Endothelial cell of umbilical vein (primary cell): ENCODE results near the gene ARHGAP30. TPM values are rescaled to one million over a fixed set of nuclear protein-coding genes. Genes with fewer than 3 reads are reported as not detected.

ENCODE experiments used
- BruUV-seq: library from RNA; stranded (reverse); fragments of 400-500 nt; replicated peaks from 2 replicates; lab custom pipeline; 2021; lab: Mats Ljungman, UMichigan
- CTCF ChIA-PET: fragments of 300-600, 350-600 bp; sonication (Branson Sonifier 250); formaldehyde crosslinking; loops from one replicate; lab custom pipeline; 2021; ENCODE audit warnings: antibody characterized with exemption, inconsistent platforms; lab: Charles Lee
- POLR2A ChIA-PET: fragments of 300-600, 350-600 bp; sonication (Branson Sonifier 250); formaldehyde crosslinking; loops from one replicate; lab custom pipeline; 2021; ENCODE audit warnings: antibody characterized with exemption, inconsistent platforms; lab: Charles Lee
- DNase-seq: peaks from one replicate; pipeline ENCODE4 v3.0.0-alpha.2; 2011; ENCODE audit warnings: low read depth, low spot score
- FAIRE-seq: peaks from 2 replicates; lab custom pipeline; 2011; peaks lifted over from hg19 to GRCh38; lab: Jason Lieb, UNC
- H2AFZ ChIP-seq: 2 replicates; pipeline ENCODE4 v1.6.0; 2012; ENCODE audit warnings: low read depth, low read length, control low read depth, inconsistent platforms
- H3K27ac ChIP-seq: 2 replicates; pipeline ENCODE4 v1.5.1; 2011; ENCODE audit warnings: low read depth, mild to moderate bottlenecking, control low read depth, low read length, moderate library complexity; ENCODE audit not compliant: insufficient read depth
- H3K27me3 ChIP-seq, 2 experiments: 2 replicates each; pipeline versions ENCODE4 v1.6.0 to v1.6.1; 2011; ENCODE audit warnings: low read length in 2 of 2, mixed read lengths in 1 of 2; ENCODE audit not compliant: control insufficient read depth in 2 of 2, insufficient read depth in 2 of 2
- H3K36me3 ChIP-seq, 2 experiments: 2 replicates in 1 of 2; 3 replicates in 1 of 2; pipeline ENCODE4 v1.5.1; 2011; ENCODE audit warnings: low read length in 2 of 2, mild to moderate bottlenecking in 1 of 2, moderate library complexity in 1 of 2; ENCODE audit not compliant: control insufficient read depth in 2 of 2, insufficient read depth in 2 of 2; ENCODE audit errors: extremely low read depth in 1 of 2
- H3K4me1 ChIP-seq: 3 replicates; pipeline ENCODE4 v1.5.1; 2011; ENCODE audit warnings: mild to moderate bottlenecking, low read length; ENCODE audit not compliant: control insufficient read depth, insufficient read depth; ENCODE audit errors: extremely low read depth
- H3K4me2 ChIP-seq: 2 replicates; pipeline ENCODE4 v1.6.1; 2011; ENCODE audit warnings: low read length, control low read depth, mixed read lengths; ENCODE audit not compliant: insufficient read depth
- H3K4me3 ChIP-seq, 3 experiments: fragments of 200-600 bp in 1 of 3; sonication (generic), shearing (Covaris generic) in 1 of 3; replicated peaks in 1 of 3; 2 replicates each; pipeline ENCODE4 v1.5.1; 2011 to 2016; ENCODE audit warnings: control low read depth in 3 of 3, low read length in 3 of 3, mild to moderate bottlenecking in 2 of 3, inconsistent platforms in 1 of 3, low read depth in 1 of 3, moderate library complexity in 1 of 3; ENCODE audit not compliant: insufficient read depth in 1 of 3
- H3K79me2 ChIP-seq: 2 replicates; pipeline ENCODE4 v1.6.0; 2012; ENCODE audit warnings: low read length, inconsistent platforms; ENCODE audit not compliant: control insufficient read depth, insufficient read depth
- H3K9ac ChIP-seq: replicated peaks from 2 replicates; pipeline ENCODE3; 2011; ENCODE audit warnings: low read length, control low read depth; ENCODE audit not compliant: insufficient read depth; ENCODE audit errors: extremely low read depth
- H3K9me1 ChIP-seq: replicated peaks from 3 replicates; pipeline ENCODE4 v1.6.0; 2011; ENCODE audit warnings: mild to moderate bottlenecking, low read length; ENCODE audit not compliant: control insufficient read depth, insufficient read depth; ENCODE audit errors: extremely low read depth
- H3K9me3 ChIP-seq: replicated peaks from 2 replicates; pipeline ENCODE4 v1.5.1; 2012; ENCODE audit warnings: low read length, inconsistent platforms; ENCODE audit not compliant: control insufficient read depth, insufficient read depth
- H4K20me1 ChIP-seq: replicated peaks from 2 replicates; pipeline ENCODE3; 2011; ENCODE audit warnings: mild to moderate bottlenecking, low read length; ENCODE audit not compliant: control insufficient read depth, insufficient read depth; ENCODE audit errors: extremely low read depth
- CTCF ChIP-seq, 2 donors: IDR thresholded peaks; 1 replicate in 1 of 2; 2 replicates in 1 of 2; pipeline ENCODE4 v1.5.1; 2011; ENCODE audit warnings: low read length in 2 of 2, mild to moderate bottlenecking in 2 of 2, moderate library complexity in 2 of 2, control low read depth in 1 of 2, inconsistent platforms in 1 of 2, low read depth in 1 of 2; ENCODE audit not compliant: insufficient read depth in 1 of 2; ENCODE audit errors: extremely low read depth in 1 of 2
- EZH2 ChIP-seq: IDR thresholded peaks from 2 replicates; pipeline ENCODE4 v1.6.1; 2012; ENCODE audit warnings: borderline replicate concordance, low read depth, mild to moderate bottlenecking, moderate library complexity, low read length, inconsistent platforms; ENCODE audit not compliant: severe bottlenecking
- FOS ChIP-seq: IDR thresholded peaks from 2 replicates; pipeline ENCODE4 v1.6.1; 2011; ENCODE audit warnings: mild to moderate bottlenecking, low read length, moderate library complexity, borderline replicate concordance; ENCODE audit not compliant: insufficient read depth
- GATA2 ChIP-seq: IDR thresholded peaks from 2 replicates; pipeline ENCODE4 v1.7.0; 2011; ENCODE audit warnings: low read depth, mild to moderate bottlenecking, moderate library complexity, mixed read lengths, low read length; ENCODE audit not compliant: insufficient read length, insufficient read depth
- JUN ChIP-seq: IDR thresholded peaks from 2 replicates; pipeline ENCODE4 v1.6.1; 2011; ENCODE audit warnings: borderline replicate concordance, low read depth; ENCODE audit not compliant: insufficient read length, insufficient read depth
- MAX ChIP-seq: IDR thresholded peaks from 2 replicates; pipeline ENCODE4 v1.6.1; 2011; ENCODE audit not compliant: insufficient read depth, insufficient read length
- MYC ChIP-seq: IDR thresholded peaks from one replicate; pipeline ENCODE4 v1.6.1; 2011; ENCODE audit warnings: mild to moderate bottlenecking, low read depth, low read length
- POLR2A ChIP-seq: IDR thresholded peaks from 2 replicates; pipeline ENCODE4 v1.6.1; 2012; ENCODE audit warnings: low read depth, mild to moderate bottlenecking, control low read depth, low read length
- POLR2AphosphoS5 ChIP-seq: IDR thresholded peaks from 2 replicates; pipeline ENCODE4 v1.6.1; 2012; ENCODE audit warnings: low read depth, mild to moderate bottlenecking, control low read depth, low read length, moderate library complexity; ENCODE audit not compliant: insufficient read depth
- dilution Hi-C: fragments of 300-500 bp; cut with MboI; formaldehyde crosslinking; loops from one replicate; pipeline ENCODE4 v1.15.0; 2019; ENCODE audit warnings: low sequenced_read_pairs; ENCODE audit not compliant: extremely low pct_ligation_motif_present
- intact Hi-C: fragments of 100-400 bp; cut with micrococcal nuclease; formaldehyde crosslinking; loops from one replicate; pipeline ENCODE4 v1.10.0; 2022
- polyA plus RNA-seq, 4 experiments: library from polyadenylated mRNA; depleted of rRNA in 3 of 4; stranded (reverse) in 3 of 4; unstranded in 1 of 4; fragments of >200 nt; gene quantifications; 2 replicates each; pipeline versions ENCODE4 v1.2.1 to v1.2.3, GENCODE V29; 2011 to 2012; ENCODE audit warnings: missing spikeins in 1 of 4
- total RNA-seq: library from RNA; stranded (reverse); gene quantifications from 2 replicates; pipeline ENCODE4 v1.2.3, GENCODE V29; 2021

ARHGAP30 gene
- total and polyA plus RNA-seq, 2 donors (not counting 3 experiments of a cell fraction or from before 2014, with no cell fraction given), result not detected

GRCh38 chr1:161047436-161048420, 22.0 kb downstream of the ARHGAP30 start:
- intact Hi-C loops, result no loop called here
- Histone ChIP-seq H3K36me3 (no peaks in the 10 kb centered on the region), H2AFZ (no peak overlapping the region), H3K79me2 (peaks cover 12% of the 10 kb centered on the region), H3K4me2 (no peak overlapping the region), H3K9me3 (no peaks in the 10 kb centered on the region), H3K27ac (no peak overlapping the region), H4K20me1 (no peaks in the 10 kb centered on the region), H3K4me1 (peaks cover 10% of the 10 kb centered on the region), H3K27me3 (no peaks in the 10 kb centered on the region), H3K9ac (no peak overlapping the region), H3K9me1 (no peaks in the 10 kb centered on the region), H3K4me3 (no peak overlapping the region)
- TF ChIP-seq CTCF (IDR thresholded peaks at IDR 0.05; ENCODE audit: extremely low read depth in 1 of 2, insufficient read depth in 1 of 2, low read depth in 1 of 2, low read length in 2 of 2) (no peak), MYC (no peak), GATA2 (no peak), POLR2AphosphoS5 (no peak), JUN (no peak), EZH2 (no peak), FOS (no peak), MAX (no peak), POLR2A (no peak)
- BruUV-seq, result no TSS peak
- no peak for FAIRE-seq
- ChIA-PET CTCF (interaction anchor here (0.9 to 11.0 kb wide), 3 partner anchors 23 to 52 kb away, joined by 3 to 181 read pairs (median 3); no protein-coding TSS in a partner anchor), POLR2A (no interaction called here)
- no peak for DNase-seq
- dilution Hi-C loops, result no loop called here
